ENCODE data around the gene GBGT1.

The GBGT1 gene

GRCh38 chr9:133166392-133166791, 2.7 kb upstream of the GBGT1 start:
- Histone ChIP-seq H3K27me3 (ENCODE audit: control insufficient read depth in 2 of 2, insufficient read depth in 2 of 2, low read length in 2 of 2) (no peaks in the 10 kb centered on the region), H3K36me3 (ENCODE audit: control insufficient read depth in 2 of 2, insufficient read depth in 2 of 2, low read length in 2 of 2) (no peaks in the 10 kb centered on the region), H3K4me1 (ENCODE audit: control insufficient read depth in 2 of 2, insufficient read depth in 2 of 2, low read length in 2 of 2) (peaks cover 8% of the 10 kb centered on the region in 2 donors), H3K27ac (ENCODE audit: low read depth in 2 of 2, low read length in 2 of 2) (no peak overlapping the region), H3K9me3 (ENCODE audit: control insufficient read depth in 2 of 2, low read length in 2 of 2) (no peaks in the 10 kb centered on the region), H3K4me3 (ENCODE audit: low read length in 2 of 2) (no peak overlapping the region), H3K9ac (ENCODE audit: low read depth in 1 of 2, low read length in 2 of 2) (no peak overlapping the region)

- Histone ChIP-seq H3K27ac (ENCODE audit: low read depth in 2 of 2, low read length in 2 of 2) (no peak overlapping the region), H3K9me3 (ENCODE audit: control insufficient read depth in 2 of 2, low read length in 2 of 2) (no peaks in the 10 kb centered on the region), H3K4me3 (ENCODE audit: low read length in 2 of 2) (no peak overlapping the region), H3K27me3 (ENCODE audit: control insufficient read depth in 2 of 2, insufficient read depth in 2 of 2, low read length in 2 of 2) (no peaks in the 10 kb centered on the region), H3K4me1 (ENCODE audit: control insufficient read depth in 2 of 2, insufficient read depth in 2 of 2, low read length in 2 of 2) (peaks cover 8% of the 10 kb centered on the region in 2 donors), H3K36me3 (ENCODE audit: control insufficient read depth in 2 of 2, insufficient read depth in 2 of 2, low read length in 2 of 2) (no peaks in the 10 kb centered on the region), H3K9ac (ENCODE audit: low read depth in 1 of 2, low read length in 2 of 2) (no peak overlapping the region)
Observed at GRCh38 chr9:133165452-133165730, 1.7 kb upstream of the GBGT1 start.

- Histone ChIP-seq H3K4me1 (ENCODE audit: control insufficient read depth in 2 of 2, insufficient read depth in 2 of 2, low read length in 2 of 2) (peaks cover 8% of the 10 kb centered on the region in 2 donors), H3K27me3 (ENCODE audit: control insufficient read depth in 2 of 2, insufficient read depth in 2 of 2, low read length in 2 of 2) (no peaks in the 10 kb centered on the region), H3K27ac (ENCODE audit: low read depth in 2 of 2, low read length in 2 of 2) (peak overlapping the region in 1 of 2 donors; percentile 56), H3K36me3 (ENCODE audit: control insufficient read depth in 2 of 2, insufficient read depth in 2 of 2, low read length in 2 of 2) (no peaks in the 10 kb centered on the region), H3K9me3 (ENCODE audit: control insufficient read depth in 2 of 2, low read length in 2 of 2) (no peaks in the 10 kb centered on the region), H3K4me3 (ENCODE audit: low read length in 2 of 2) (peak overlapping the region; percentile 64 to 68), H3K9ac (ENCODE audit: low read depth in 1 of 2, low read length in 2 of 2) (peak overlapping the region; percentile 56 to 71)
Observed at GRCh38 chr9:133164191-133164590, 477 bp upstream of the GBGT1 start.

- Histone ChIP-seq H3K4me1 (ENCODE audit: control insufficient read depth in 2 of 2, insufficient read depth in 2 of 2, low read length in 2 of 2) (peaks cover 8% of the 10 kb centered on the region in 2 donors), H3K9ac (ENCODE audit: low read depth in 1 of 2, low read length in 2 of 2) (peak overlapping the region; percentile 56 to 71), H3K9me3 (ENCODE audit: control insufficient read depth in 2 of 2, low read length in 2 of 2) (no peaks in the 10 kb centered on the region), H3K4me3 (ENCODE audit: low read length in 2 of 2) (peak overlapping the region; percentile 64 to 68), H3K27me3 (ENCODE audit: control insufficient read depth in 2 of 2, insufficient read depth in 2 of 2, low read length in 2 of 2) (no peaks in the 10 kb centered on the region), H3K36me3 (ENCODE audit: control insufficient read depth in 2 of 2, insufficient read depth in 2 of 2, low read length in 2 of 2) (no peaks in the 10 kb centered on the region), H3K27ac (ENCODE audit: low read depth in 2 of 2, low read length in 2 of 2) (peak overlapping the region; percentile 53 to 56)
Observed at GRCh38 chr9:133162861-133163503, 732 bp downstream of the GBGT1 start.

- Histone ChIP-seq H3K27me3 (ENCODE audit: control insufficient read depth in 2 of 2, insufficient read depth in 2 of 2, low read length in 2 of 2) (no peaks in the 10 kb centered on the region), H3K9ac (ENCODE audit: low read depth in 1 of 2, low read length in 2 of 2) (no peak overlapping the region), H3K9me3 (ENCODE audit: control insufficient read depth in 2 of 2, low read length in 2 of 2) (no peaks in the 10 kb centered on the region), H3K27ac (ENCODE audit: low read depth in 2 of 2, low read length in 2 of 2) (no peak overlapping the region), H3K4me3 (ENCODE audit: low read length in 2 of 2) (no peak overlapping the region), H3K4me1 (ENCODE audit: control insufficient read depth in 2 of 2, insufficient read depth in 2 of 2, low read length in 2 of 2) (peaks cover 8% of the 10 kb centered on the region in 2 donors), H3K36me3 (ENCODE audit: control insufficient read depth in 2 of 2, insufficient read depth in 2 of 2, low read length in 2 of 2) (peaks cover 0 to 3% of the 10 kb centered on the region in 2 donors)
Observed at GRCh38 chr9:133161547-133161950, 2.2 kb downstream of the GBGT1 start.

- Histone ChIP-seq H3K9ac (ENCODE audit: low read depth in 1 of 2, low read length in 2 of 2) (no peak overlapping the region), H3K27me3 (ENCODE audit: control insufficient read depth in 2 of 2, insufficient read depth in 2 of 2, low read length in 2 of 2) (no peaks in the 10 kb centered on the region), H3K27ac (ENCODE audit: low read depth in 2 of 2, low read length in 2 of 2) (no peak overlapping the region), H3K4me3 (ENCODE audit: low read length in 2 of 2) (no peak overlapping the region), H3K36me3 (ENCODE audit: control insufficient read depth in 2 of 2, insufficient read depth in 2 of 2, low read length in 2 of 2) (peaks cover 0 to 3% of the 10 kb centered on the region in 2 donors), H3K9me3 (ENCODE audit: control insufficient read depth in 2 of 2, low read length in 2 of 2) (no peaks in the 10 kb centered on the region), H3K4me1 (ENCODE audit: control insufficient read depth in 2 of 2, insufficient read depth in 2 of 2, low read length in 2 of 2) (peaks cover 8% of the 10 kb centered on the region in 2 donors)
Observed at GRCh38 chr9:133160742-133161546, 2.8 kb downstream of the GBGT1 start.

- Histone ChIP-seq H3K4me3 (ENCODE audit: low read length in 2 of 2) (no peak overlapping the region), H3K27me3 (ENCODE audit: control insufficient read depth in 2 of 2, insufficient read depth in 2 of 2, low read length in 2 of 2) (no peaks in the 10 kb centered on the region), H3K27ac (ENCODE audit: low read depth in 2 of 2, low read length in 2 of 2) (no peak overlapping the region), H3K9ac (ENCODE audit: low read depth in 1 of 2, low read length in 2 of 2) (no peak overlapping the region), H3K36me3 (ENCODE audit: control insufficient read depth in 2 of 2, insufficient read depth in 2 of 2, low read length in 2 of 2) (peaks cover 0 to 3% of the 10 kb centered on the region in 2 donors), H3K9me3 (ENCODE audit: control insufficient read depth in 2 of 2, low read length in 2 of 2) (no peaks in the 10 kb centered on the region), H3K4me1 (ENCODE audit: control insufficient read depth in 2 of 2, insufficient read depth in 2 of 2, low read length in 2 of 2) (peaks cover 2 to 5% of the 10 kb centered on the region in 2 donors)
Observed at GRCh38 chr9:133158695-133159094, 5.0 kb downstream of the GBGT1 start.

GRCh38 chr9:133155156-133155555, 8.6 kb downstream of the GBGT1 start:
- Histone ChIP-seq H3K27me3 (ENCODE audit: control insufficient read depth in 2 of 2, insufficient read depth in 2 of 2, low read length in 2 of 2) (no peaks in the 10 kb centered on the region), H3K9ac (ENCODE audit: low read depth in 1 of 2, low read length in 2 of 2) (no peak overlapping the region), H3K36me3 (ENCODE audit: control insufficient read depth in 2 of 2, insufficient read depth in 2 of 2, low read length in 2 of 2) (peaks cover 0 to 3% of the 10 kb centered on the region in 2 donors), H3K27ac (ENCODE audit: low read depth in 2 of 2, low read length in 2 of 2) (no peak overlapping the region), H3K9me3 (ENCODE audit: control insufficient read depth in 2 of 2, low read length in 2 of 2) (no peaks in the 10 kb centered on the region), H3K4me1 (ENCODE audit: control insufficient read depth in 2 of 2, insufficient read depth in 2 of 2, low read length in 2 of 2) (no peaks in the 10 kb centered on the region), H3K4me3 (ENCODE audit: low read length in 2 of 2) (no peak overlapping the region)

GRCh38 chr9:133154097-133154989, 9.4 kb downstream of the GBGT1 start:
- H3K27ac ChIP-seq (ENCODE audit: low read depth in 2 of 2, low read length in 2 of 2), result no peak overlapping the region
- no peaks in the 10 kb centered on the region for H3K9me3 ChIP-seq (ENCODE audit: control insufficient read depth in 2 of 2, low read length in 2 of 2)
- H3K4me3 ChIP-seq (ENCODE audit: low read length in 2 of 2), result no peak overlapping the region
- no peaks in the 10 kb centered on the region for H3K27me3 ChIP-seq (ENCODE audit: control insufficient read depth in 2 of 2, insufficient read depth in 2 of 2, low read length in 2 of 2)
- H3K9ac ChIP-seq (ENCODE audit: low read depth in 1 of 2, low read length in 2 of 2), result no peak overlapping the region
- peaks cover 0 to 3% of the 10 kb centered on the region in 2 donors for H3K36me3 ChIP-seq (ENCODE audit: control insufficient read depth in 2 of 2, insufficient read depth in 2 of 2, low read length in 2 of 2)
- peaks cover 4% of the 10 kb centered on the region in 2 donors for H3K4me1 ChIP-seq (ENCODE audit: control insufficient read depth in 2 of 2, insufficient read depth in 2 of 2, low read length in 2 of 2)

Measured in mucosa of rectum (tissue), 2 donors.